GM18520 (cell line): ENCODE results near the gene ATG9A.
A peak's percentile ranks its signal among the peaks of the same experiment; 100 is the strongest.
"Not testable (repeated sequence)": the region's sequence is repeated elsewhere in the genome, so short reads cannot be mapped to it uniquely, and the experiment has no call there.

ENCODE experiments used
- ATAC-seq: cut with Tn5 transposase; IDR thresholded peaks from one replicate; pipeline ENCODE4 v1.9.1; 2021; ENCODE audit not compliant: unreplicated experiment

ATG9A gene, protein sequence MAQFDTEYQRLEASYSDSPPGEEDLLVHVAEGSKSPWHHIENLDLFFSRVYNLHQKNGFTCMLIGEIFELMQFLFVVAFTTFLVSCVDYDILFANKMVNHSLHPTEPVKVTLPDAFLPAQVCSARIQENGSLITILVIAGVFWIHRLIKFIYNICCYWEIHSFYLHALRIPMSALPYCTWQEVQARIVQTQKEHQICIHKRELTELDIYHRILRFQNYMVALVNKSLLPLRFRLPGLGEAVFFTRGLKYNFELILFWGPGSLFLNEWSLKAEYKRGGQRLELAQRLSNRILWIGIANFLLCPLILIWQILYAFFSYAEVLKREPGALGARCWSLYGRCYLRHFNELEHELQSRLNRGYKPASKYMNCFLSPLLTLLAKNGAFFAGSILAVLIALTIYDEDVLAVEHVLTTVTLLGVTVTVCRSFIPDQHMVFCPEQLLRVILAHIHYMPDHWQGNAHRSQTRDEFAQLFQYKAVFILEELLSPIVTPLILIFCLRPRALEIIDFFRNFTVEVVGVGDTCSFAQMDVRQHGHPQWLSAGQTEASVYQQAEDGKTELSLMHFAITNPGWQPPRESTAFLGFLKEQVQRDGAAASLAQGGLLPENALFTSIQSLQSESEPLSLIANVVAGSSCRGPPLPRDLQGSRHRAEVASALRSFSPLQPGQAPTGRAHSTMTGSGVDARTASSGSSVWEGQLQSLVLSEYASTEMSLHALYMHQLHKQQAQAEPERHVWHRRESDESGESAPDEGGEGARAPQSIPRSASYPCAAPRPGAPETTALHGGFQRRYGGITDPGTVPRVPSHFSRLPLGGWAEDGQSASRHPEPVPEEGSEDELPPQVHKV

DNA sequence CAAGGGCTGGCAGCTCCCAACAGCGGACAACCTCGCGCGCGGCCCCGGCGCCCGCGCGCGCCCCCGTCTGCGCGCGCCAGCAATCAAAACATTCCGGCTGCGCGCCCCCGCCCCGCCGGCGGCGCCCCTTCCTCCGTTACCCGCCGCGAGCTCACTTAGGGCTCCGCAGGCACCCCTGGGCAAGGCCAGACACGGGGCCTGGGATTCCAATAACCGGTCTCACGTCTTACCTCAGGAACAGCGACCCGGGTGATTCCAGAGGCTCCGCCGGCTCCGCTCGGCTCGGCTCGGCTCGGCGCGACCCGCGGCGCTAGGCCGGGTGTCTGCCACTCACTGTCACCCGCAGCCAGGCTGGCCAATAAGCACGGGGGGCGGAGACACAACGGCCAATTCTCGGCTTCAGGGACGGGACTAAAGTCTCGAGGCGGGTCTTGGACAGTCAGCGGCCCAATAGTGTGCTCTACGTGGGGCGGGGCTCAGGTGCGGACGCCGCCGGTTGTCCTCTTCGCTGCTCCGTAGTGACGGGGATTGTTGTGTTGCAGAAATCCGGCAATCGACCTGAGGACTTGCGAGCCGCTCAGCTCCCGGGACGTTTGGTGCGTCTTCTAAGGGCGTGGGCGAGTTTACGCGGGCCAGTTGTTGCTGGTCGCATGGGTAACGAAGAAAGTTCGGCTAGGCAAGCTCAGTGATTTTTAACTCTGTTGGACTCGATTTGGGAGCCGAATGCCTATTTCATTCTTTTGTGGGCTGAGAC, at the start of gene ATG9A, which contains the start of gene ANKZF1:
ATG9A (minus strand) TSS at position 332 of the 754 bp plus-strand sequence. CDS start 1,612 bp downstream, outside the sequence.
ANKZF1 (plus strand) TSS at position 502 of the 754 bp plus-strand sequence. CDS start 452 bp downstream, outside the sequence.
- ATAC-seq, result peak; percentile 90

DNA sequence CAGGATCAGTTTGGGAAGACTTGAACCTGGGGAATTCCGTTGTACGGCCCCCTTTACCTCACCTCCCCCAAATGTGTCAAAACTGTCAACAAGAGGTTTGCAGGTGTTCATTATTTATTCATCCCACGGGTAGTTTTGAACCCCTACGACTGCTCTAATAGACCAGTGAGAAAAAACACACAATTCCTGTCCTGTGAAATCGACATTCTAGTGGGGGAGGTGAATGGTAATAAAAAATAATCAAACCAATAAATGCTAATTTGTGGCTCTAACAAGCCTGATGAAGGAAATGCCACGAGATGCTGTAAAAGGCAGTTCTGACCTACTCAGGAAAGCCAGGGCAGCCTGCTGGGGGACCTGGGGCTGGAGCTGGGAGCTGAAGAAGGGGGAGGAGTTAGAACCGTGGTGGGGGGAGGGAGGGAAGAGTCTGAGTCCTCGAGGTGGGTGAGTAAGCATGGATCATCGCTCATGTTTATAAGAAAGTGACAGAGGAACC, 49.3 kb upstream of the ATG9A start:
- peak; percentile 0 for ATAC-seq

DNA sequence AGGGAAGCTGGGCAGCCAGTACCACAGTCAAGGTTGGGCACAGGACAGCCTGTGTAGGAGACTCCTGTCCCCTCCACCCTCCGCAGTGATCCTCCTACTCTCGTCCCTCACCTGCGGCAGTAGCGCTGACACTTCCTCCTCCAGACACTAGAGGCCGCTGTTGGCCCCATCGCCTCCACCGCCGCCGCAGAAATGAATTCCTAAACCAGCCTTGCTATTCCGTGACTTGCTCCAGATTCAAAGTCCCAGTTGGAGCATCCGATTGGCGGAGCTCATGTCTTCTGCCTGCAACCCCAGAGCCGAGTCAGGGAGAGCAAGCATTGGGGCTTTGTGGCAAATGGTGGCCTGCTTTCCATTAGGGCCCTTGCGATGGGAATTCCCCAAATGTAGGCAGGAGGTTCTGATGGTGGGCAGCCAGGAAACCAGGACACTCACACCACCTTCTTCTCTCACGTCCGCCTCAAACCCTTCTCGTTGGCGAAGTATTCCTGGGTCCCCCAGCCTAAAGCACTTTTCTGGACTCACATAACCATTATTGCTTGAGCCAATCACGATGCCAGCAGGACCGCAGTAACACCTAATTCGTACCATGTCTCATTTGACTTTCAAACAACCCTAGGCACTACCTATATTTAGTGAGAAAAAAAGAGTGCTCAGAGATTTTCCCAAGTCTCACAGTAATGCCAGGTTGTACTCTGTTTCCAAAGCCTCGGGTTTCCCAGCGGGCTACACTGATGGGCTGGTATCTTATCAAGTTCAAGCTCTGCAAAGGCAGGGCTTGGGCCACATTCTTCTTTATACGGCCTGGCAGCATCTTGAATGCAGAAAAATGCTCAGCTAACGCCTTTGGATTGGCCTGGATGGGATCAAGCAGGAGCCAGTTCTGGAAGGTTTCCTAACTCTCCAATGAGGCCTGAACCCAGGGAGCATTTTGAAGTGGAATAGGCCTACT, 48.5 kb upstream of the ATG9A start:
- ATAC-seq, result peak; percentile 12

DNA sequence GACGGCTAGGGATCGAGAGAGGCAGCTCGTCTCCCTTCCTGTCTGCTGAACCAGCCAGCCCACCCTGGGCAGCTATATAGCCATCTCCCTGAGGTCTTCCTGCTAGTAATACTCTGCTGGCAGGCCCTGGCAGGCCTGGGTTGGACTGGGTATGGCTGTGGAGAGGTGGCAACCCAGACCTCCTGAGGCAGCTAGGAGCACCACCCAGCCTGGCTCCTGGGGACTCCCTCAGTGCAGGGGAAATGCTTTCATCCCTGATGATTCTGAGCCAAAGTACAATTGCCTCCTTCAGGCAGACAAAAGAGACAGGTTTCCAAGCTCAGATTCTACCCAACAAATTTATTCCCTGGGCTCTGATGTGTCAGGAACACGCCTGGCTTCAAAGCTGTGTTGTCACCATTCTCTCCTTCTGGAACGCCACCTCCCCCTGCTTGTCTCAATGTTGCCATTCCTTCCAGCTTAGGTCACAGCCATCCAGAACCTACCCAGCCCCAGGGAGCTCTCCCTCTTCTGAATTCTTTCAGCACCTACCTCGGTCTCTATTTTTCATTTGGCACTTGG, 45.0 kb upstream of the ATG9A start:
- ATAC-seq, result no peak

DNA sequence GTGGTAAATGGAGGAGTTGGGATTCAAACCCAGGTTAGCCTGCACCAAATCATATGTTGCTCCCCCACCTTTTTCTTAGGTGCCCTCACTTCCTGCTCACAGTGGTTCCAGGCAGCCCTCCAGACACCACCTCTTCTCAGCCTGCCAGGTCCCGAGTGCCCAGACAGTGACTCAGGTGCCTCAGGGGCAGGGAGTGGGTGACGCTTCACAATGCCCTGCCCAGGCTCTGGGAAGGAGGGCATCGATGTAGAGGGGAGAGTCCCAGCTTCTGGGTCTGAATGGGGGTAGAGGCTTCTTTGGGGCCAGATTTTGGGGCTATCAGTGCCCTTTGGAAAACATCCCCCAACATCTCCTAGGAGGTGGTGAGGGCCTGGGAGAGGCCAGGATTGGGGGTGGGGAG, 44.5 kb upstream of the ATG9A start:
- ATAC-seq, result no peak

DNA sequence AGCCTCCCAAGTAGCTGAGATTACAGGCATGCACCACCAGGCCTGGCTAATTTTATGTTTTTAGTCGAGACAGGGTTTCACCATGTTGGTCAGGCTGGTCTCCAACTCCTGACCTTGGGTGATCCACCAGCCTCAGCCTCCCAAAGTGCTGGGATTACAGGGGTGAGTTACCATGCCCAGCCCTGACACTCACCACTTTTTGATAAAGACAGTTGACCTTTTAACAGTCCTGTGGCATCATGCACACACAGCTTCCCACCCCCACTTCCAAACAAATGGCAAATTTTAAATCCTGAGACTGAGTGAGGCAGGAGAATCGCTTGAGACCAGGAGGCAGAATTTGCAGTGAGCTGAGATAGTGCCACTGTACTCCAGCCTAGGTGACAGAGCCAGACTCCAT, 43.6 kb upstream of the ATG9A start:
- ATAC-seq, result no peak

DNA sequence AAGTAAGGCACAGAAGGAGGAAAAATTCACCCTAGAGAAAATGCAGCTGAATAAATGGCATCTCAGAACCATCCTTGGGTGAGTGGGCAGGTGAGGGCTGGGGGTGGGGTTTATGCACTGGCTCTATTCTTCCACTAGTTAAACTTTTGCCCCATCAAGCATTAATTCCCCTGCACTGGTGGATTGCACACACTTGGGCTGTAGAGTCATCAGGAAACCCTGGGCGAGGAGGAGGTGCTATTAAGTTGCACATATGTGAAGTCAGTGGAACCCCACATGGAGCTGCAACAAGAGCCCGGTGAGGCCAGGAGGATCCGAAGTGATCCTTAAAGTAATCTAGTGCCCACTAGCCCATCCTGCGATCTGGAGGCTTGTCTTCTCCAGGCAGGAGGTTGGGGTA, 42.9 kb upstream of the ATG9A start:
- no peak for ATAC-seq

DNA sequence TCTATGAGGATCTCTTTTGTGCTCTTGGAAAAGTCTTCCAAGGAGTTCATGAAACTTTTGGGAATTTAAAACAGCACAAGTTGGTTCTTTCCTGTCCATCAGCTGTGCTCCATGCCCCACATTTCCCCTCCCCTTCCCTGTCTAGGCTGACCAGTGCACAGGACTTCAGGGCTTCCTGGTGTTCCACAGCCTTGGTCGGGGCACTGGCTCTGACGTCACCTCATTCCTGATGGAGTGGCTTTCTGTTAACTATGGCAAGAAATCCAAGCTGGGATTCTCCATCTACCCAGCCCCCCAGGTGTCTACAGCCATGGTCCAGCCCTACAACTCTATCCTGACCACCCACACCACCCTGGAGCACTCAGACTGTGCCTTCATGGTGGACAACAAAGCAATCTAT, 41.6 kb upstream of the ATG9A start:
- ATAC-seq, result no peak

DNA sequence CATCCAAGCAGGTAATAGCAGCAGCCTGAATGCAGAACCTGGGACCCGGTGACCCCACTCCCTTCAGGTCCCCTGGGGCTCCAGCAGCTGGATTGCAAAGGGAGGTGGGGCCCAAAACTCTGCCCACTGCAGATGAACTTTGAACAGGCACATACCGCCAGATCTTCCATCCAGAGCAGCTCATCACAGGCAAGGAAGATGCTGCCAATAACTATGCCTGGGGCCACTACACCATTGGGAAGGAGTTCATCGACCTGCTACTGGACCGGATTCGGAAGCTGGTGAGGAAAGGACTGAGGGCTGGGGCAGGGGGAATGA, 40.6 kb upstream of the ATG9A start:
- ATAC-seq, result no peak

DNA sequence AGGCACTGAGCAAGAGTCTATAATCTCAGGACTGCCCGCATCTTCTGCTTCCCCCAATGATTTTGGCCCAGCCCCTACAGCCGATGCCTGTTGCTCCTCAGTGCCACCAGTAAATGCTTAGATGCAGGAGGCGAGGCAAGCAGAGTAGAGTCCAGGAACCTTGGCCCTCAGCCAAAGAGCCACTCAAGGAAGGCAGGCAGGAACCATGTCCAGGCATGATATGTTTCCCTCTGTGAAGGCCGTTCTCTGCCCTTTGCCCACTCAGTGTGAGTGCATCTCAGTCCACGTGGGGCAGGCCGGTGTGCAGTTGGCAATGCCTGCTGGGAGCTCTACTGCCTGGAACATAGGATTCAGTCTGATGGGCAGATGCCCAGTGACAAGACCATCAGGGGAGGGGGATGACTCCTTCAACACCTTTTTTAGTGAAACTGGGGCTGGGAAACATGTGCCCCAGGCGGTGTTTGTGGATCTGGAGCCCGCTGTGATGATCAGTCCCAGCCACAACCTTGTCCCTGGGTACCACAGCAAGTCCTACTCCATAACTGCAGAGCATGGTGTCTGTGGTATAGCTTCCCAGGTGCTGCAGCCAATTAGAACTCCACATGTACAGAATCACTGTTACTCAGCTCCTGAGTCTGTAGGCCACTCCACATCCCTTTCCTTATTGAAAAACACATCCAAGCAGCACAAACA, 40.1 kb upstream of the ATG9A start:
- ATAC-seq, result no peak

DNA sequence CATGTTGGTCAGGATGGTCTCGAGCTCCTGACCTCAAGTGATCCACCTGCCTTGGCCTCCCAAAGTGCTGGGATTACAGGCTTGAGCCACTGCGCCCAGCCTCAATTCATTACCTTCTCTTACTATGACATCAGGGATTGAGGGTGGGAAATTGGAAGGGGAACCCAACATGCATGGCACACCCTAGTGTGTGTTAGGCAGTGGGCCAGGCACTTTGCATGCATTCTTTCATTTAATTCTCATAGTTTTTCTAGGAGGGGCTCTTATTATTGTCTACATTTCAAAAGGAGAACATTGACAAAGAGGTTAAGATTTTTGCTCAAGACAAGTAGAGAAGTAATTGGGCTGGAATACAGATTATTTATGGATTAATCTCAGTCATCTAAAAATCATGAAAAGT, 38.9 kb upstream of the ATG9A start:
- ATAC-seq, result no peak

DNA sequence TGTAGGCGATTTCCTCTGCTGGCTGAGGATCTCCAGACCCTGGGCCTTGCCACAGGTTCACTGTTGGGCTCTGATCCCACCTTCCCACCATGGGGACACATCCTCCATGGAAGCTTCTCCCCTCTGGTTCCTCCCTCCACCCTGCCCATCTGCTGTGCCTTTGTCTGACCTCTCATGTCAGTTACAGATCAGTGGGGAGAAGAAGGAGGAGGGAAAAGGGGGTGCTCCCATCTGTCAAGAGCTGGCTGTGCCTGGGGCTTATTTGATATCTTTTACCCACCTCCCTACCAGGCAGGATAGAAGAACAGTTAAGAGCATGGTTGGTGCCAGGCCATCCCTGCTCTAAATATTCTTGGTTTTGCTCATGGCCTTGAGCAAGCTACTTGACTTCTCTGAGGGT, 37.5 kb upstream of the ATG9A start:
- ATAC-seq, result no peak

DNA sequence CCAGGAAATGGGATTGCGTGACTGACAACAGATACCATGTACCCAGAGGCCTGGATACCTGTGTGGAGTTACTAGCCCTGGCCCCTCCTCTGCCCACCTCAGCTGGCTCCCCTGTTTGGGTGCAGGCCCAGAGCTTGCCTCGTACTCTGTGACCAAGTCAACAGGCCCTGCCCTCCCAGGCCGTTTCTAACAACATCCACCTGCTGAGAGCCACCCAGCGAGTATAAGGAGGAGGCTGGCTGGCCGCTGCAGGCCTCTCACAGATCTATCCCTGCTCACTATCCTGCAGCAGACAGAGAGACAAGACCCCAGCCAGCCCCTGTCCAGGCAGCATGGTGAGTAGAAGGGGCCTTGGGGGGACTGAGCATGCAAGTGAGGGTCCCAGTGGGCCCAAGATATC, 36.8 kb upstream of the ATG9A start:
- no peak for ATAC-seq

DNA sequence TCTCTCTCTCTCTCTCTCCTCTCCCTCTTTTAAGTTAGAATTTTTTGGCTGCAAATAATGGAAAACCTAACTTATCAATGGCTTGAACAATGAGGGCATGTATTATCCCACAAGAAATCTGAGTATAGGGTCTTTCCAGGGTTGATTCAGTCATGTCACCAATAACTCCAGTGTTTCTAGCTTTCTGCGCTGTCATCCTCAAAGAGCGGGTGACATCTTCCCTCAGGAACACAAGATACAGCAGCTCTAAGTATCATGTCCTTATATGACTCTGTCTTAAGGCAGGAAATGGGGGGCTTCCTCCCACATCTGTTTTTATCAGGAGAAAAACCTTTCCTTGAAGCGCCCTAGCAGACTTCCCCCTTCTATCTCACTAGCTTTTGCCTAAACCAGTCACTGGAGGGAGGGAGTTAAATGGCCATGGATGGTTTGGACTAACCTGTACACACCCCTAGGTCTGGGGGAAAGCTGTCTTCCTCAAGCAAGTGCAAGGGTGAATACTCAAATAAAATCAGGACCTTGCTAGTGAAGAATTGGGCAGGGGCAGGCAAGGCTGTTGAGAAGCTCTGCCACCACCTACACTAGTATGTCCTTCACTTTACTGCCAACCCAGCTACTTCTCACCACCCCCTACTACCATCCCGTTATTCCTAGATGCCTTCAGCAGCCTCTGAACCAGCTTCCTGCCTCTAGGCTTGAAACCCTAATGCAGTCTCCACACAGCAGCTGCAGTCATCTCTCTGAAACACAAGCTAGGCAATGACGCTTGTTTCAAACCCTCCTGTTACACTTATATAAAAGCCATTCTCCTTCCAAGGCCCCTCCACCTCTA, 31.8 kb upstream of the ATG9A start:
- ATAC-seq, result no peak

DNA sequence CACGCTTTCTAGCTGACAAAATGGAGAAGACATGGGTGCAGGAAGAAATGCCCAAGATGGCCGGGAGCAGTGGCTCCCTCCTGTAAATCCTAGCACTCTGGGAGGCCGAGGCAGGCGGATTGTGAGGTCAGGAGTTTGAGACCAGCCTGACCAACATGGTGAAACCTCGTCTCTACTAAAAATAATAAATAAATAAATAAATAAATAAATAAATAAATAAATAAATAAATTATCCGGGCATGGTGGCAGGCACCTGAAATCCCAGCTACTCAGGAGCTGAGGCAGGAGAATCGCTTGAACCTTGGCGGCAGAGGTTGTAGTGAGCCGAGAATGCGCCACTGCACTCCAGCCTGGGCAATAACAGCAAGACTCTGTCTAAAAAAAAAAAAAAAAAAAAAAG, 29.5 kb upstream of the ATG9A start:
- ATAC-seq, result not testable (repeated sequence)

DNA sequence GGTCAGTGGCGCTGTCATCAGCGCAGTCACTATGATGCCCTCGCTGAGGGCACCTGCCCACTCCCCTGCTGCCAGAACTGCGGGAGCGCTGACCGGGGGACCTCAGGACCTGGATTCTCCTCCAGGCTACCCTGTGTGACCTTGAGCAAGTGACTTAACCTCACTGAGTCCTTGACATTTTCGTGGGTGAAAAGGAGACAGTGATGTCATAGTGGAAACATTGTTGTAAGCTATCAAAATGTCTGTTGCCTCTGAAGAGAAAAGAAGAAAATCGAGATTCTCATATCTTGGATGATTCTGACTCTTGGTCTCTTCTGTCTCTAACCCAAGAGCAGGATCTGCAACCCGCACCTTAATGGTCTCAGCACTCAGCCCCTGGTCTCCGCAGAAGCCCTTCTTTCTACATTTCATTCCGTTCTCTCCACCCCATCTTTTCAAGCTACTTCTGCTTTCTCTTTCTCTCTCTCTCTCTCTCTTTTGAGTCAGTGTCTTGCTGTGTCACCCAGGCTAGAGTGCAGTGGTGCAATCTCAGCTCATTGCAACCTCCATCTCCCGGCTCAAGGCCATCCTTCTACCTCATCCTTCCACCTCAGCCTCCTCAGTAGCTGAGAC, 25.3 kb upstream of the ATG9A start:
- ATAC-seq, result peak; percentile 16

DNA sequence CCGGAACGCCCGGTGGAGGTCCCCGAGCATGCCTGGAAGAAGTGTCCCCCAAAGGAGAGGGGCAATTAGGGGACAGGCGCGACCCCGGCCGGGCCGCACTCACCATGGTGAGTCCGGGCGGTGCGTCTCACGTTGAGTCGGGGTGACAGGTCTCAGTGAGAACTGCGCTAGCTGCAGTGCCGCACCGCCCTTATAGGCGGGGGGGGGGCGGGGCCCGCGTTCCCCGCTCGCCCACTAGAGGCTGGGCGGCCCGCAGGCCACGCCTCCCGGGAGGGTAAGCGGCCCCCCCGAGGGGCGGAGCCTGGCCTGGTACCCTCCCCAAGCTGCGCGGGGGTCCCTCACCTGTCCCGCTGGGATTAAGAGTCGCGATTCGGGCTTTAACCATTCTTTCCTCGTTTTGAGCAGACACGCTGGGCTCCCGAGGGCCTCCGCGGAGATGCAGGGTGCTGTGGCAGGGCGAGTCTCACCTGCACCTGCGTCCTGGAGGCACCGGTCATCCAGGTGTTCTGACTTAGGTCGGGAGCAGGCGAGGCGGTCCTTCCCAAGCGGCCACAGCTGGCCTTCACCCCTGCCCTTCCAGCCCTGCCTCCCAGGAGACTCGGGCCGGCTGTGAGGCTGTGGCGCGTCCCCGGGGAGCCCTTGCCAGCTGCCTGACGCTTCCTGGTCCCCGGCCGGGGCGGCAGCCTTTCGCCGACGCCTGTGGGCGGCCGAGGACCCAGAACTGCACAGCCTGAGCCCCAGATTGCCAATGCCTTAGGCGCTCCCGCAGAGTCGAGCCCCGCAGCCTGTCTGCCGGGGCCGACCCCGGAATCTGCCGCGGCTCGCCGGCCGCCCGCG, 24.5 kb upstream of the ATG9A start, which contains the start of gene TUBA4A:
TUBA4A (minus strand) TSS at position 166 of the 837 bp plus-strand sequence; CDS start at position 106, 60 bp downstream.
- ATAC-seq, result peak; percentile 37
